ENCODE measurements around the gene BMI1. TPM values are rescaled to one million over a fixed set of nuclear protein-coding genes. Genes with fewer than 3 reads are reported as not detected.

BMI1 gene
- total RNA-seq: 17.9 and 20.1 TPM in 2 replicates

GRCh38 chr10:22320591-22321155, at the start of gene BMI1:
TSS of gene BMI1 (plus strand) at chr10:22321099. CDS start at chr10:22326450, 5,351 bp downstream.

GRCh38 chr10:22316286-22317075, 4.4 kb upstream of the BMI1 start, which contains the start of gene COMMD3:
TSS of gene COMMD3 (plus strand) at chr10:22316388. CDS start at chr10:22316418, 30 bp downstream.

GRCh38 chr10:22345301-22346095, 24.6 kb downstream of the BMI1 start, which contains the start of gene SPAG6:
TSS of gene SPAG6 (plus strand) at chr10:22345496. CDS start at chr10:22345612, 116 bp downstream.

Other genes starting within 250 kb of the BMI1 start
- not detected in 2 replicates for gene EBLN1, start 103.1 kb upstream of the BMI1 start, total RNA-seq
- 27.4 and 36.0 TPM in 2 replicates for gene COMMD3, start 4.7 kb upstream of the BMI1 start, total RNA-seq
- gene SPAG6, start 24.4 kb downstream of the BMI1 start, total RNA-seq: not detected in 2 replicates